WTC11 (cell line): ENCODE results near the gene FAM193B. TPM values are rescaled to one million over a fixed set of nuclear protein-coding genes. Genes with fewer than 3 reads are reported as not detected.

ENCODE experiments used
- ATAC-seq: fragments of 200-7000 bp; cut with Tn5 transposase; 2 replicates; pipeline ENCODE4 v1.10.0; 2021; ENCODE audit warnings: mild to moderate bottlenecking, moderate library complexity
- CTCF ChIA-PET: fragments of 300-600 bp; sonication (Branson Sonifier 250); formaldehyde crosslinking; loops from one replicate; lab custom pipeline; 2021; ENCODE audit warnings: antibody characterized with exemption; lab: Charles Lee
- POLR2A ChIA-PET: fragments of 350-600 bp; sonication (Branson Sonifier 250); formaldehyde crosslinking; loops from one replicate; lab custom pipeline; 2021; ENCODE audit warnings: antibody characterized with exemption; lab: Charles Lee
- DNase-seq: peaks from one replicate; pipeline ENCODE4 v3.0.0; 2021; ENCODE audit warnings: low spot score
- H3K27ac Mint-ChIP-seq: 2 replicates; pipeline ENCODE4 v1.8.0; 2021; ENCODE audit warnings: mixed read lengths
- H3K27me3 Mint-ChIP-seq: 2 replicates; pipeline ENCODE4 v1.8.0; 2021; ENCODE audit warnings: low read depth, mild to moderate bottlenecking, moderate library complexity, mixed read lengths
- H3K36me3 Mint-ChIP-seq: 2 replicates; pipeline ENCODE4 v1.8.0; 2021; ENCODE audit warnings: mixed read lengths
- H3K4me1 Mint-ChIP-seq: 2 replicates; pipeline ENCODE4 v1.8.0; 2022; ENCODE audit warnings: mixed read lengths
- H3K4me3 Mint-ChIP-seq: 2 replicates; pipeline ENCODE4 v1.8.0; 2021; ENCODE audit warnings: mild to moderate bottlenecking, moderate library complexity, mixed read lengths
- H3K9me3 Mint-ChIP-seq: 2 replicates; pipeline ENCODE4 v1.8.0; 2021; ENCODE audit warnings: mixed read lengths
- ATF1 ChIP-seq: sonication (generic); formaldehyde crosslinking; IDR thresholded peaks from 2 replicates; pipeline ENCODE4 v1.8.1; 2023; ENCODE audit warnings: mild to moderate bottlenecking, moderate library complexity, missing genetic modification reagents
- ATF2 ChIP-seq: sonication (generic); formaldehyde crosslinking; IDR thresholded peaks from 2 replicates; pipeline ENCODE4 v1.8.1; 2022; ENCODE audit warnings: low read depth, missing genetic modification reagents, borderline replicate concordance
- CDX4 ChIP-seq: fragments of 250-450 bp; sonication (Bioruptor Pico); IDR thresholded peaks from 2 replicates; pipeline ENCODE4 v1.9.0; 2021; ENCODE audit warnings: moderate library complexity, mild to moderate bottlenecking, inconsistent platforms, borderline replicate concordance
- E2F4 ChIP-seq: sonication (generic); formaldehyde crosslinking; IDR thresholded peaks from 2 replicates; pipeline ENCODE4 v1.8.1; 2022; ENCODE audit warnings: low read depth, mild to moderate bottlenecking, moderate library complexity, missing genetic modification reagents, borderline replicate concordance
- ESRRA ChIP-seq: sonication (generic); formaldehyde crosslinking; IDR thresholded peaks from 2 replicates; pipeline ENCODE4 v1.8.1; 2022; ENCODE audit warnings: mild to moderate bottlenecking, missing genetic modification reagents, borderline replicate concordance
- FOXP4 ChIP-seq: sonication (generic); formaldehyde crosslinking; IDR thresholded peaks from 2 replicates; pipeline ENCODE4 v1.8.0; 2022; ENCODE audit warnings: mild to moderate bottlenecking, missing genetic modification reagents
- JAZF1 ChIP-seq: fragments of 250-450 bp; sonication (Bioruptor Pico); IDR thresholded peaks from 2 replicates; pipeline ENCODE4 v1.9.0; 2021; ENCODE audit warnings: moderate library complexity, mild to moderate bottlenecking, inconsistent platforms
- KAT7 ChIP-seq: sonication (generic); formaldehyde crosslinking; IDR thresholded peaks from 2 replicates; pipeline ENCODE4 v1.8.1; 2023; ENCODE audit warnings: missing genetic modification reagents, mild to moderate bottlenecking, borderline replicate concordance
- RORB ChIP-seq: fragments of 250-450 bp; sonication (Bioruptor Pico); IDR thresholded peaks from 2 replicates; pipeline ENCODE4 v1.9.0; 2021; ENCODE audit warnings: mild to moderate bottlenecking
- SMAD3 ChIP-seq: sonication (generic); formaldehyde crosslinking; IDR thresholded peaks from 2 replicates; pipeline ENCODE4 v1.8.0; 2022; ENCODE audit warnings: missing genetic modification reagents, mild to moderate bottlenecking, borderline replicate concordance
- TEAD4 ChIP-seq: sonication (generic); formaldehyde crosslinking; IDR thresholded peaks from 2 replicates; pipeline ENCODE4 v1.8.0; 2022; ENCODE audit warnings: mild to moderate bottlenecking, missing genetic modification reagents
- ZMAT4 ChIP-seq: fragments of 250-450 bp; sonication (Bioruptor Pico); IDR thresholded peaks from 2 replicates; pipeline ENCODE4 v1.9.0; 2021; ENCODE audit warnings: mild to moderate bottlenecking
- ZNF121 ChIP-seq: sonication (generic); formaldehyde crosslinking; IDR thresholded peaks from 2 replicates; pipeline ENCODE4 v1.8.0; 2023; ENCODE audit warnings: missing genetic modification reagents
- ZNF396 ChIP-seq: fragments of 250-450 bp; sonication (Bioruptor Pico); IDR thresholded peaks from 2 replicates; pipeline ENCODE4 v1.8.0; 2021; ENCODE audit warnings: mild to moderate bottlenecking, moderate library complexity, borderline replicate concordance
- ZNF416 ChIP-seq: fragments of 250-450 bp; sonication (Bioruptor Pico); IDR thresholded peaks from 2 replicates; pipeline ENCODE4 v1.9.0; 2021; ENCODE audit warnings: mild to moderate bottlenecking, inconsistent platforms
- ZSCAN18 ChIP-seq: fragments of 250-450 bp; sonication (Bioruptor Pico); IDR thresholded peaks from 2 replicates; pipeline ENCODE4 v2.1.2; 2022; ENCODE audit warnings: mild to moderate bottlenecking, moderate library complexity
- total RNA-seq: library from RNA; stranded (reverse); gene quantifications from 3 replicates; pipeline ENCODE4 v1.2.3, GENCODE V29; 2021

Gene FAM193B
- total RNA-seq, 1 experiment from 2014 or later = 101 TPM

GRCh38 chr5:177594071-177594470 is 39.7 kb upstream of the FAM193B start:
- H3K4me3 Mint-ChIP-seq = no peak overlapping the region; the same call in 1 of the 2 replicates
- ChIA-PET POLR2A (no interaction called here), CTCF (interaction anchor here (3.0 kb wide), 1 partner anchor 14 kb away, joined by 38 read pairs; no protein-coding TSS in a partner anchor)
- ATAC-seq = no peak
- H3K36me3 Mint-ChIP-seq = peaks cover 31% of the 10 kb centered on the region
- peaks cover 24% of the 10 kb centered on the region for H3K27me3 Mint-ChIP-seq
- H3K9me3 Mint-ChIP-seq = no peaks in the 10 kb centered on the region
- no peak overlapping the region for H3K27ac Mint-ChIP-seq
- TF ChIP-seq CDX4 = no peak
- no peak for TF ChIP-seq ZNF121 (CRISPR knock-in tag)
- TF ChIP-seq RORB = no peak
- no peak for TF ChIP-seq ZSCAN18 (CRISPR knock-in tag)
- TF ChIP-seq E2F4 (CRISPR knock-in tag) = no peak
- TF ChIP-seq FOXP4 (CRISPR knock-in tag) = no peak
- no peak for TF ChIP-seq ATF2 (CRISPR knock-in tag)
- no peak for TF ChIP-seq ZNF396 (CRISPR knock-in tag)
- TF ChIP-seq TEAD4 = no peak
- peaks cover 7% of the 10 kb centered on the region for H3K4me1 Mint-ChIP-seq
- DNase-seq = no peak

GRCh38 chr5:177593511-177593910 is 39.1 kb upstream of the FAM193B start:
- ChIA-PET POLR2A (no interaction called here), CTCF (interaction anchor here (1.9 to 3.0 kb wide), 2 partner anchors 14 to 17 kb away, joined by 11 to 38 read pairs; no protein-coding TSS in a partner anchor)
- H3K27me3 Mint-ChIP-seq = peaks cover 26% of the 10 kb centered on the region
- H3K9me3 Mint-ChIP-seq = no peaks in the 10 kb centered on the region
- ATAC-seq = no peak
- peaks cover 6% of the 10 kb centered on the region for H3K4me1 Mint-ChIP-seq
- H3K4me3 Mint-ChIP-seq = peak overlapping the region; percentile 100
- TF ChIP-seq ZNF416 (CRISPR knock-in tag) = no peak
- TF ChIP-seq ZMAT4 (CRISPR knock-in tag) = no peak
- no peak for TF ChIP-seq ATF2 (CRISPR knock-in tag)
- TF ChIP-seq ESRRA = no peak
- TF ChIP-seq JAZF1 (CRISPR knock-in tag) = no peak
- TF ChIP-seq KAT7 (CRISPR knock-in tag) = no peak
- no peak for TF ChIP-seq SMAD3 (CRISPR knock-in tag)
- TF ChIP-seq ATF1 (CRISPR knock-in tag) = no peak
- TF ChIP-seq, all 79 proteins: peak for 0
- no peak overlapping the region for H3K27ac Mint-ChIP-seq
- H3K36me3 Mint-ChIP-seq = peaks cover 31% of the 10 kb centered on the region
- DNase-seq = no peak
